Karpas-422 (cell line): ENCODE results near the gene GEMIN2. TPM values are rescaled to one million over a fixed set of nuclear protein-coding genes. Genes with fewer than 3 reads are reported as not detected.
"Not testable (repeated sequence)": the region's sequence is repeated elsewhere in the genome, so short reads cannot be mapped to it uniquely, and the experiment has no call there.

ENCODE experiments used
- DNase-seq: peaks from one replicate; pipeline ENCODE4 v3.0.0-alpha.2; 2015
- H2AFZ ChIP-seq: fragments of 200-600 bp; sonication (generic); 2 replicates; pipeline ENCODE4 v1.6.1; 2014; ENCODE audit warnings: antibody characterized with exemption, low read length, mixed read lengths
- H3K27ac ChIP-seq: fragments of 200-600 bp; sonication (generic); 2 replicates; pipeline ENCODE4 v1.5.1; 2014; ENCODE audit warnings: mild to moderate bottlenecking, low read length, moderate library complexity
- H3K27me3 ChIP-seq: fragments of 200-600 bp; sonication (generic); 2 replicates; pipeline ENCODE4 v1.6.1; 2014; ENCODE audit warnings: low read length, mixed read lengths
- H3K36me3 ChIP-seq: fragments of 200-600 bp; sonication (generic); 2 replicates; pipeline ENCODE4 v1.6.1; 2014; ENCODE audit warnings: low read length, mixed read lengths; ENCODE audit not compliant: insufficient read depth
- H3K4me1 ChIP-seq: fragments of 200-600 bp; sonication (generic); 2 replicates; pipeline ENCODE4 v1.6.1; 2014; ENCODE audit warnings: mild to moderate bottlenecking, low read length, mixed read lengths
- H3K4me2 ChIP-seq: fragments of 200-600 bp; sonication (generic); 2 replicates; pipeline ENCODE4 v1.6.1; 2014; ENCODE audit warnings: low read length, low read depth, mild to moderate bottlenecking; ENCODE audit not compliant: poor library complexity, severe bottlenecking
- H3K4me3 ChIP-seq: fragments of 200-600 bp; sonication (generic); 2 replicates; pipeline ENCODE4 v1.5.1; 2014; ENCODE audit warnings: mild to moderate bottlenecking, antibody characterized with exemption, low read length, mixed read lengths
- H3K79me2 ChIP-seq: fragments of 200-600 bp; sonication (generic); 2 replicates; pipeline ENCODE4 v1.6.1; 2014; ENCODE audit warnings: mild to moderate bottlenecking, low read length, mixed read lengths
- H3K9ac ChIP-seq: fragments of 200-600 bp; sonication (generic); 2 replicates; pipeline ENCODE4 v1.6.0; 2014; ENCODE audit warnings: low read length
- H3K9me2 ChIP-seq: fragments of 200-600 bp; sonication (generic), shearing (Covaris generic); replicated peaks from 2 replicates; pipeline ENCODE4 v1.6.0; 2014; ENCODE audit warnings: mild to moderate bottlenecking, low read length, moderate library complexity; ENCODE audit not compliant: insufficient read depth
- H3K9me3 ChIP-seq: fragments of 300-700, 200-600 bp; sonication (generic); 2 replicates; pipeline ENCODE4 v1.6.1; 2014; ENCODE audit warnings: low read length, mixed read lengths
- H4K20me1 ChIP-seq: fragments of 200-600 bp; sonication (generic); 2 replicates; pipeline ENCODE4 v1.6.1; 2014; ENCODE audit warnings: mild to moderate bottlenecking, antibody characterized with exemption, low read length, low read depth; ENCODE audit not compliant: insufficient read depth
- total RNA-seq: library from RNA; depleted of rRNA; stranded (reverse); fragments of >200 nt; shearing (Covaris generic); gene quantifications from 2 replicates; pipeline ENCODE4 v1.2.3, GENCODE V29; 2014; ENCODE audit warnings: low replicate concordance; rRNA removed

Gene GEMIN2, protein sequence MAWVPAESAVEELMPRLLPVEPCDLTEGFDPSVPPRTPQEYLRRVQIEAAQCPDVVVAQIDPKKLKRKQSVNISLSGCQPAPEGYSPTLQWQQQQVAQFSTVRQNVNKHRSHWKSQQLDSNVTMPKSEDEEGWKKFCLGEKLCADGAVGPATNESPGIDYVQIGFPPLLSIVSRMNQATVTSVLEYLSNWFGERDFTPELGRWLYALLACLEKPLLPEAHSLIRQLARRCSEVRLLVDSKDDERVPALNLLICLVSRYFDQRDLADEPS
- total RNA-seq: 73.2 and 92.3 TPM in 2 replicates

DNA sequence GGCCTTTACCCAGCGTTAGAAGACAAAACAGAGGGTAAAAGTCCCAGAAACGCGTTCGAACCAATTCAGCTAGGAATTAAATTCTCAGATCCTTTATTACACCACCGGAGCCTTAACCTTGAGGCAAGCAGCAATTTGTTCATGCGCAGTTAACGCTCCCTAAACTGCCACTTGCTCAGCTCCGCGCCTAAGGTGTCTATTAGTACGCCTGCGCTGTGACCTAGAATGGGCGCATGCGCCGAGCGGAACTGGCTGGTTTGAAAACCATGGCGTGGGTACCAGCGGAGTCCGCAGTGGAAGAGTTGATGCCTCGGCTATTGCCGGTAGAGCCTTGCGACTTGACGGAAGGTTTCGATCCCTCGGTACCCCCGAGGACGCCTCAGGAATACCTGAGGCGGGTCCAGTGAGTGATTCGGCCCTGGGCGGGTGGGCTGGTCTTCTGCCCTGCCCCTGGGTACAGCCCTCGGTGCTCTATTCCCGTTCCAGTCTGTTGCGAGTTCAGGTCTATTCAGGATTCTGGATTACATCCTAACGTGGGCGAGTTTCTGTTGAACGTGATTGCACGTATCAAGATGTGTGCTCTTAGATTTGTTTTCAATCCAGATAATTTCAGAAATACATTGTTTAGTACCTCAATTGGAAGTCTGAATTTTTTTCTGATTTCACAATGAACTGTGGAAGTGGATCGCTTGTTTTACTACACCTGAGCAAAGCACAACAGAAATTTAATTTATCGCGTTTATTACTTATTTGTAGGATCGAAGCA is at the start of gene GEMIN2:
TSS of gene GEMIN2 (plus strand) at position 251 of the 766 bp plus-strand sequence. CDS start at position 267, 16 bp downstream.
- Histone ChIP-seq H3K4me2 (peak within 1 kb of the TSS; percentile 91), H2AFZ (peak within 1 kb of the TSS; percentile 86), H3K4me1 (peaks cover 39% of the 10 kb centered on the region), H3K27me3 (no peaks in the 10 kb centered on the region), H3K9me2 (no peaks in the 10 kb centered on the region), H3K4me3 (peak within 1 kb of the TSS; percentile 87), H3K27ac (peak within 1 kb of the TSS; percentile 81), H3K36me3 (peaks cover 11% of the 10 kb centered on the region), H3K9me3 (no peaks in the 10 kb centered on the region), H3K9ac (peak within 1 kb of the TSS; percentile 82), H3K79me2 (peaks cover 37% of the 10 kb centered on the region), H4K20me1 (no peaks in the 10 kb centered on the region)
- peak; percentile 100 for DNase-seq

DNA sequence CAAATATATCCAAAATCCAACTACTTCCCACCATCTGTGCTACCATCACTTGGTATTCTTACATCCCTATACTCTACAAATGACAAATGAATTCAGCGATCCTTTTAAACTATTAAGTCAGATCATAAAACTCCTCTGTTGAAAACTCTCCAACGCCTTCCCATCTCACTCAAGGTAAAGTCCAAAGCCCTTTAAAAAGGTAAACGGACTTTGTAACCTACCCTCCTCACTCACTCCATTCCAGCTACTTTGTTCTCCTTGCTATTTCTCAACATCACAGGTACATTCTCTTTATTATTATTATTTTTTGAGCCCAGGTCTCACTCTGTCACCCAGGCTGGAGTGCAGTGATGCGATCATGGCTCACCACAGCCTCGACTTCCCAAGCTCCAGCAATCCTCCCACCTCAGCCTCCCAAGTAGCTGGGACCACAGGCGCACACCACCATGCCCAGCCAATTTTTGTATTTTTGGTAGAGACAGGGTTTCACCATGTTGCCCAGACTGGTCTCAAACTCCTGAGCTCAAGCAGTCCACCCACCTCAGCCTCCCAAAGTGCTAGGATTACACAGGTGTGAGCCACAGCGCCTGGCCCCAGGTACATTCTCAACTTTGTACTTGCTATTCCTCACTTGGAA is 44.8 kb upstream of the GEMIN2 start:
- peaks cover 10% of the 10 kb centered on the region for H3K4me1 ChIP-seq
- H3K36me3 ChIP-seq: peaks cover 52% of the 10 kb centered on the region
- not testable (repeated sequence) for H3K4me2 ChIP-seq, H3K9me3 ChIP-seq, H4K20me1 ChIP-seq, H3K27ac ChIP-seq, H2AFZ ChIP-seq, H3K4me3 ChIP-seq, H3K9ac ChIP-seq, H3K9me2 ChIP-seq, DNase-seq, H3K27me3 ChIP-seq
- peaks cover 34% of the 10 kb centered on the region for H3K79me2 ChIP-seq

DNA sequence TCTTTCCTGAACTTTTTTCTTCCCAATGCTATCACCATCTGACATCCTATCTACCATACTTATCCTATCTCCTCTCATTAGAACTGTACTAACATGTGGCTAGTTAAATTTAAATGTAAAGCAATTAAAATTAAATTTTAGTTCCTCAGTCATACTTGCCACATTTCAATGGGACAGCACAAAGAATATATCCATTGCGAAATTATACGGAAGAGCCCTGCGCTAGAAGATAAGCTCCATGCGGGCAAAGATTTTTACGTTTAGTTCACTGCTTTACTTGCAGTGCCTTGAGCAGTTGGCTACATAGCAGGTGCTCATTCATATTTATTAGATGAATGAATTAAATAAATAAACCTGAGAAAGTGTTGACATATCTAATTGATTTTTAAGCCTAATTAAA is 44.2 kb upstream of the GEMIN2 start:
- no peak for DNase-seq
- H3K4me3 ChIP-seq: no peak overlapping the region
- H3K27me3 ChIP-seq: no peaks in the 10 kb centered on the region
- H3K4me1 ChIP-seq: peaks cover 10% of the 10 kb centered on the region
- H3K27ac ChIP-seq: no peak overlapping the region
- no peaks in the 10 kb centered on the region for H4K20me1 ChIP-seq
- H3K9ac ChIP-seq: no peak overlapping the region
- no peaks in the 10 kb centered on the region for H3K9me3 ChIP-seq
- no peak overlapping the region for H3K4me2 ChIP-seq
- peaks cover 49% of the 10 kb centered on the region for H3K36me3 ChIP-seq
- peaks cover 34% of the 10 kb centered on the region for H3K79me2 ChIP-seq
- H3K9me2 ChIP-seq: no peaks in the 10 kb centered on the region
- no peak overlapping the region for H2AFZ ChIP-seq

DNA sequence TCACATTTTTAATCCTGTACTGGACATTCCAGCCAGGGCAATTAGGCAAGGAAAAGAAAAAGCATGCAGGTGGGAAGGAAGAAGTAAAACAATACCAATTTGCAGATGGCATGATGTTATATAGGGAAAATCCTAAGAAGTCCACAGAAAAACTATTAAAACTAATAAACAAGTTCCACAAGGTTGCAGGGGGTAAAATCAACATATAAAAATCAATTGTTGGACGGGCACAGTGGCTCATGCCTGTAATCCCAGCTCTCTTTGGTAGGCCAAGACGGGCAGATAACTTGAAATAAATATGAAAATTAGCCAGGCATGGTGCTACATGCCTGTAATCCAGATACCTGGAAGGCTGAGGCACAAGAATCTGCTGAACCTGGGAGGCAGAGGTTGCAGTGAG is 43.0 kb upstream of the GEMIN2 start:
- Histone ChIP-seq H3K9me3 (no peaks in the 10 kb centered on the region), H3K9ac (no peak overlapping the region), H2AFZ (no peak overlapping the region), H4K20me1 (no peaks in the 10 kb centered on the region), H3K27me3 (no peaks in the 10 kb centered on the region), H3K79me2 (peaks cover 34% of the 10 kb centered on the region), H3K4me1 (peaks cover 10% of the 10 kb centered on the region), H3K27ac (no peak overlapping the region), H3K9me2 (no peaks in the 10 kb centered on the region), H3K36me3 (peaks cover 54% of the 10 kb centered on the region), H3K4me2 (no peak overlapping the region), H3K4me3 (no peak overlapping the region)
- no peak for DNase-seq

DNA sequence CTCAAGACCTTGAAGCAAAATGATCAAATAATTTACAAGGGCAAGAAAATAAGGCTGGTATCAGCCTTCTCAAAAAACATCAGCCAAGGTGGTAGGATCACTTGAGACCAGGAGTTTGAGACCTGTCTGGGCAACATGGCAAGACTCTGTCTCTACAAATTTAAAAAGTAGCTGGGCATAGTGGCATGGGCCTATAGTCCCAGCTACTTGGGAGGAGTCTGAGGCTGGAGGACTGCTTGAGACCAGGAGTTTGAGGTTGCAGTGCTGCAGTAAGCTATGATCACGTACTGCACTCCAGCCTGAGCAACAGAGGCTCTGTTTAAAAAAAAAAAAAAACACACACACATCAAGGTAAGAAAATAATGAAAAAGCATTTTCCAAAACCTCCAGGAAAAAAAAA is 33.2 kb upstream of the GEMIN2 start:
- Histone ChIP-seq H3K27ac (no peak overlapping the region), H4K20me1 (no peaks in the 10 kb centered on the region), H3K36me3 (peaks cover 50% of the 10 kb centered on the region), H3K79me2 (peaks cover 27% of the 10 kb centered on the region), H3K27me3 (no peaks in the 10 kb centered on the region), H3K4me1 (no peaks in the 10 kb centered on the region), H2AFZ (no peak overlapping the region), H3K9me3 (no peaks in the 10 kb centered on the region), H3K4me3 (no peak overlapping the region), H3K9me2 (no peaks in the 10 kb centered on the region), H3K4me2 (no peak overlapping the region), H3K9ac (no peak overlapping the region)
- DNase-seq: no peak

DNA sequence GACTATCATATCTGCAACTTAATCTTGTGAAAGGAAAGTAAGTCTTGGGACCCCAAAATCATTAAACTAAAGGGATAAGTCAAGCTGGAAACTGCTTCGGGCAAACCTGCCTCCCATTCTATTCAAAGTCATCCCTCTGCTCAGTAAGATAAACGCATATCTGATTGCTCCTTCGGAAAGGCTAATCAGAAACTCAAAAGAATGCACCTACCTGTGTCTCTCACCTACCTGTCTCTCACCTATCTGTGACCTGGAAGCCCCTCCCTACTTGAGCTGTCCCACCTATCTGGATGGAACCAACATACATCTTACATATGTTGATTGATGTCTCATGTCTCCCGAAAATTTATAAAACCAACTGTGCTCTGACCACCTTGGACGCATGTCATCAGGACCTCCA is 31.0 kb upstream of the GEMIN2 start:
- Histone ChIP-seq H3K4me2 (no peak overlapping the region), H3K27me3 (no peaks in the 10 kb centered on the region), H3K4me1 (no peaks in the 10 kb centered on the region), H3K9ac (no peak overlapping the region), H4K20me1 (no peaks in the 10 kb centered on the region), H3K79me2 (peaks cover 39% of the 10 kb centered on the region), H3K27ac (no peak overlapping the region), H3K4me3 (no peak overlapping the region), H3K36me3 (peaks cover 59% of the 10 kb centered on the region), H3K9me2 (no peaks in the 10 kb centered on the region), H3K9me3 (no peaks in the 10 kb centered on the region), H2AFZ (no peak overlapping the region)
- DNase-seq: no peak

DNA sequence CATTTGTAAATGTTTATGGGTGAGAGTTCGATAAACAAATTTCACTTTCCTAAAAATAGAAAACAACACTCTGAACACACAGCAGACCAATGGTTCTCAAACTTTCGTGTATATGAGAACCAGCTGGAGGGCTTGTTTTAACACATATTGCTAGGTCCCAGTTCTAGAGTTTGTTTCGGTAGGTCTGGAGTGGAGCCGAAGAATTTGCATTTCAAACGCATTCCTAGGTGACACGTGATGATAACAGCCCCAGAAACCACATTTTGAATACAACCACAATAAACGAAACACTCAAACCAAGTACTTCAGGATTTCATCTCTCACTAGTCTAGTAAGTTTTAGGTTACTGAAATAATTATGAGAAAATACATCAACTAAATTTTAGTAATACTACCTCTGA is 28.2 kb upstream of the GEMIN2 start:
- peaks cover 58% of the 10 kb centered on the region for H3K36me3 ChIP-seq
- H3K9me2 ChIP-seq: no peaks in the 10 kb centered on the region
- no peaks in the 10 kb centered on the region for H4K20me1 ChIP-seq

DNA sequence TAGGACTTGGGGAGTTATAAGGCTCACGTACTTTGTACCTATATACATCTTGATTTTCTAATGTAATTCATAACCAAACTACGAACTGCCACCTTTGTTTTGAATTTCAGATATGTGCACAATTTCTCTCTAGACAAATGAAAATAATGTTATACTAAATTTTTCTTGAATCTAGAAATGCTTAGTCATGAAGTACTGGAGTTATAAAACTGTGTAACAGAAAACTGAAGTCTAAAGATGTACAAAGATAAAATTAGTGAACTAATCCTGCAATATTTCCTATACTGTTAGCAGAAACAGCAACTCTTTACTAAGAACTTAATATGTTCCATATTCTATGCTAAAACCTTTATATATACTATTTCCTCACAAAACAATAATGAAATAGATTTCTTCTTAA is 26.6 kb upstream of the GEMIN2 start:
- peaks cover 65% of the 10 kb centered on the region for H3K36me3 ChIP-seq
- no peaks in the 10 kb centered on the region for H3K9me3 ChIP-seq
- H3K9me2 ChIP-seq: no peaks in the 10 kb centered on the region
- H3K79me2 ChIP-seq: peaks cover 41% of the 10 kb centered on the region
- no peak overlapping the region for H3K4me3 ChIP-seq
- H2AFZ ChIP-seq: no peak overlapping the region
- no peak overlapping the region for H3K27ac ChIP-seq
- no peak overlapping the region for H3K9ac ChIP-seq
- no peaks in the 10 kb centered on the region for H3K27me3 ChIP-seq
- no peaks in the 10 kb centered on the region for H3K4me1 ChIP-seq
- no peaks in the 10 kb centered on the region for H4K20me1 ChIP-seq
- DNase-seq: no peak
- H3K4me2 ChIP-seq: no peak overlapping the region

More for the DNA sequence above, 28.2 kb upstream of the GEMIN2 start:
- Histone ChIP-seq H3K27me3 (no peaks in the 10 kb centered on the region), H3K4me2 (no peak overlapping the region), H3K79me2 (peaks cover 43% of the 10 kb centered on the region), H3K4me3 (no peak overlapping the region), H3K4me1 (no peaks in the 10 kb centered on the region), H3K9me3 (no peaks in the 10 kb centered on the region), H2AFZ (no peak overlapping the region), H3K9ac (no peak overlapping the region), H3K27ac (no peak overlapping the region)
- no peak for DNase-seq
